ENCODE measurements around the gene TMEM234.

TMEM234 gene

DNA sequence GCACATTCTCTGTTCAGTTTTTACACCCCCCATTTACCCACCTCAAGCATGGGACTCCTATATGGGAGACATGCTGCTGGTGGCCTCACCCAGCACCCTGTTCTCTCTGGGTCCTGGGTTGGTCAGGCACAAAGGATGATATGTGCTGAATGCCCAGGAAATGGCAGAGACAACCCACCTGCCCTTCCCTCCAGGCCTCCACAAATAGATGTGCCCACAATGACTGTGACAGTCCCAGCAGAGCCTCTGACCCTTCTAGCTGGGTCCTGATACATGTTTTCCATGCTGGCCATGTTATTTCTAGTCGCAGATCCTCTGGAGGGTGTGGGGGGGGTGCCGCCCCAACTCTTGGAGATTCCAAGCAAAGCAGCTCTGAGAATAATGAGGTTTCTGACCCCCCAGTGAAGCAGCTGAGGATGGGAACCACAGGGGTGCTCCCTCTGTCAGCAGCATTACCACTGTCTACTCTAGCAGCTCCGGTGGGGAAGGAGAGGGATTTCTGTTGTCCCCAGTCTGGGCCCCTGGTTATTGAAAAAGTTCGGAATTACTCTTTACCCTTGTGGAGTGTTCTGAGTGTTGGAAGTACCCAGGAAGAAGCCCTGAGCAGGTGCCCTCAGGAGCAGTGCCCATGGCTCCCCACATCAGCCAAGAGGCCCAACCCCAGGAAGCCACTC lies 23.0 kb downstream of the TMEM234 start:
- no peak for DNase-seq

DNA sequence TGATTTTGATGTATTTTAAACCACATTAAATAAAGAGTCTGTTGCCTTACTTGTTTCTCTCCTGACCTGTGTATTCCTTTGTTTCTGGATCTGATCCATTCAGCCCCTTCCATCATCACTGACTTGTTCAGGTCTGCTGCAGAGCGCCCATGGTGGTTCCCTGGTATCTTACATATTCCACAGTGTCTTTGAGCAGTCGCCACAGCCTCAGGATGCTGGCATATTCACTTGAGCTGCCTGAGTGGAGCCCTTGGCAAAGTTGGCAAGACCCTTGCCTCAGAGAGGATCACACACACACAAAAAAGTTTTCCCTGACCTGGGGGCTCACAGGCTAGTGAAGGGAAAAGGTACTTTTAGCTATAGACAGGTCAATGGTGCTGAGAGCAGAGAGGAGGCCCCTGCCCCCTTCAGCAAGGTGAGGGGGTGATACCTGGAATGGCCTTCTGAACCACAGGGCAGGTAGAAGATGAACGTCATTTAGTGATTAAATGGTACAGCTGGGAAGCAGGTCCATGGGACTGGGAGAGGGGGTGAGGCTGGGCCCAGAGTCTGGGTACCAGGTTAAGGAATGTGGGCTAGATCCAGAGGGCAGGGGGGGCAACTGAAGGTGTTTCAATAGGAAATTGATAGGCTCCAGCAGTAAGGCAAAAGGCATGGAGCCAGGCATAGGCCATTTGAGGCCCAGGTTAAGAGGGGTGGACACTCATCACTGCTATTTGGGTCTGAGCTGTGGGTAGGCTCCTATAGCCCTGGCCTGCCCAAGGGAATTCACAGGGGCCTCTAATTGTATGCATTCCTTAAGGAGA lies 23.7 kb downstream of the TMEM234 start:
- DNase-seq, result no peak

DNA sequence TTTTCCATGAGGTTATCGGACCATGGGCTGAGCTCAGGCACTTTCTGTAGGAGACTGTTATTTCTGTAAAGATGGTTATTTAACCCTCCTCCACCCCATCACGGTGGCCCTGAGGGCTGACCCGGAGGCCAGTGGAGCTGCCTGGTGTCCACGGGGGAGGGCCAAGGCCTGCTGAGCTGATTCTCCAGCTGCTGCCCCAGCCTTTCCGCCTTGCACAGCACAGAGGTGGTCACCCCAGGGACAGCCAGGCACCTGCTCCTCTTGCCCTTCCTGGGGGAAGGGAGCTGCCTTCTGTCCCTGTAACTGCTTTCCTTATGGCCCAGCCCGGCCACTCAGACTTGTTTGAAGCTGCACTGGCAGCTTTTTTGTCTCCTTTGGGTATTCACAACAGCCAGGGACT lies 24.3 kb downstream of the TMEM234 start:
- peak; percentile 13 to 40 for DNase-seq

DNA sequence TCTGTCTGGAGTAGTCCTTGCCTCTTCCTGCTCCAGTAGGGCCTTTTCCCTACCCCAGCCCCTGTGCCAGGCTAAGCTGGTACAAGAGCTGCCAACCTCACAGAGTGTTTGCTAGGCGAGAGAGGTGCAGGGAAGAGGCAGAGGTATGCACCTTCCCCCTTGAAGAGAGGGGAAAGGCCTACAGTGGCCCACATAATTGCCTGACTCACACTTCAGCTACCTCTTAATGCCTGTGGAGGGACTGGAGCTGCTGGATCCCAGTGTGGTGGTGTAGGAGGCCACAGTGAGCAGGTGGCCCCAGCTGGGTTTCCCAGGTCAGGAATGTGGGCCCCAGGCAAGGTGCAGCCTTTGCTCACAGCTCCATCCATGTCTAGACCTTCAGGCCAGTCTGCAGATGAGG lies 25.1 kb downstream of the TMEM234 start:
- no peak for DNase-seq

DNA sequence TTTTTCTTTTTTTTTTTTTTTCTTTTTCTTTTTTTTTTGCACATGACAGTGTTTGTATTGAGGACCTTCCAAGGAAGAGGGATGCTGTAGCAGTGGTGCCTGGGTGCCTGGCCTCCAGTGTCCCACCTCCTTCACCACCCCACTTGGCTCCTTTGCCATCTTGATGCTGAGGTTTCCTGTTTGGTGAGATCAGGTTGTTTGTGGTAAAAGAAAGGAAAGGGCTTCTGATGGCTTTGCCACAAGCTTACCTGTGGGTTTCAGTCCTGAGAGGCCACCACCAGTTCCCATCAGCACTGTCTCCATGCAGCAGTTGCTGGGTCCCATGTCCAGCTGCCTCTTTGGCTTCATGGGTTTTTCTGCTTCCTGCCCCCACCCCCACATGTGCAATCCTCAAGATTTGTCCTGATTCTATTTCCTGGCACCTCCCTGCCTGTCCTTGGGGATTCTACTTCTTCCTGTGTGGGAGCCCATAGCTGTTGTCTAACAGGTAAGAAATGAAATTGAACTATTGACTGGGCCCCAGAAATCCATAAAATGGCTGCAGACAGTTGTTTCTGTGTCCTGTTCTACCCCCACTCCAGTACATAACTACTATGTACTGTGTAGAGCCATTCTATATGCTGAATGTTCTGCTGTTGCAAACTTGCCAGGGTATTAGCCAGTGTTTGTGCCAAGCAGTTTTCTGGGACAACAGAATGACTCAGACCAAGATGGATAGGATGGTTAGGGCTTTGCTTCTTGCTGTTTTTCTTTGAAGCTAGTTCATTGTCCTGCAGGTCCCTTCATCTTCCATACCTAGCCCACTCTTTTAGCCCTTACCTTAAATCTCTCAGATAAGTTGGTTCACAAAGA lies 26.0 kb downstream of the TMEM234 start:
- no peak for DNase-seq

DNA sequence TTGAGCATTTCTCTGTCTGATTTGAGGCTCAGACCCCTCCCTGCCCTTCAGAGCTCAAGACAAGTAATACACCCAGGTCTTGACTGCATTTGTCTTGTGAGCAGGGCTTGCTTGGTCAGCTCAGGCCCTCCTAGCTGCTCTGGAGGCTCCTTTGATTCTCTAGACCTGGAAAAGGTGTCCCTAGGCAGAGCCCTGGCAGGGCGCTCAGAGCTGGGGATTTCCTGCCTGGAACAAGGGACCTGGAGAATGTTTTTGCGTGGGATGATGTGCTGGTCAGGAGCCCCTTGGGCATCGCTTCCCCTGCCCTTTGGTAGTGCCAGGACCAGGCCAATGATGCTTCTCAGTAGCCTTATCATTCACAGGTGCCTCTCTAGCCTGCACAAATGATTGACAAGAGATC lies 26.6 kb downstream of the TMEM234 start:
- DNase-seq, result no peak

DNA sequence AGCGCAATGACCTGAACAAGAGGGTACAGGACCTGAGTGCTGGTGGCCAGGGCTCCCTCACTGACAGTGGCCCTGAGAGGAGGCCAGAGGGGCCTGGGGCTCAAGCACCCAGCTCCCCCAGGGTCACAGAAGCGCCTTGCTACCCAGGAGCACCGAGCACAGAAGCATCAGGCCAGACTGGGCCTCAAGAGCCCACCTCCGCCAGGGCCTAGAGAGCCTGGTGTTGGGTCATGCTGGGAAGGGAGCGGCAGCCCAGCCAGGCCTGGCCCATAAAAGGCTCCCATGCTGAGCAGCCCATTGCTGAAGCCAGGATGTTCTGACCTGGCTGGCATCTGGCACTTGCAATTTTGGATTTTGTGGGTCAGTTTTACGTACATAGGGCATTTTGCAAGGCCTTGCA lies 27.2 kb downstream of the TMEM234 start:
- no peak for DNase-seq

DNA sequence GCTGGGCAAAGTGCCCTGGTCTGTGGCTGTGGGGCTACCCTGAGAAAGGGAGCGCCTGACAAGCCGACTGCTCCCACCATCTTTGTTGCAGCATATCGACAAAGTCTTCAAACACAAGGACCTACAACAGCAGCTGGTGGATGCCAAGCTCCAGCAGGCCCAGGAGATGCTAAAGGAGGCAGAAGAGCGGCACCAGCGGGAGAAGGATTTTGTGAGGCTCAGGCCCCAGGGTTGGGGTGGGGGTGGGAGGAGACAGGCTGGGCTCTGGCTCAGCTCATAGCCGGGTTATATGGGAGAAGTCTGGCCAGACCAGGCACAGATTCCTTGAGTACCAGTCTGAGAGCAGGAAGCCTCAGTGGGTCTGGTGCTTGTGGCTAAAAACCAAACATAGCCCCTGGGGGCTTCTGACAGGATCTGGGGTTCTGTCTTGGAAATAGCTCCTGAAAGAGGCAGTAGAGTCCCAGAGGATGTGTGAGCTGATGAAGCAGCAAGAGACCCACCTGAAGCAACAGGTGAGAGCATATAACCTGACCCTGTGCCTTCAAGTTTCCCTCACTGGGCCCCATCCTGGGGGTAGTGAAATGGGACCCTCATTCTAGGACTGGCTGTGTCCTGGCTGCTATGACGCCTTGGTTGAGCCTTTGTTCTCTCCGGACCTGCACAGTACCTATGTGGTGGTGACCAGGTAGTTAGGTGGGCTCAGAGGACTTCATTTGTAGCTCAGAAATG lies 29.8 kb downstream of the TMEM234 start:
- no peak for DNase-seq

DNA sequence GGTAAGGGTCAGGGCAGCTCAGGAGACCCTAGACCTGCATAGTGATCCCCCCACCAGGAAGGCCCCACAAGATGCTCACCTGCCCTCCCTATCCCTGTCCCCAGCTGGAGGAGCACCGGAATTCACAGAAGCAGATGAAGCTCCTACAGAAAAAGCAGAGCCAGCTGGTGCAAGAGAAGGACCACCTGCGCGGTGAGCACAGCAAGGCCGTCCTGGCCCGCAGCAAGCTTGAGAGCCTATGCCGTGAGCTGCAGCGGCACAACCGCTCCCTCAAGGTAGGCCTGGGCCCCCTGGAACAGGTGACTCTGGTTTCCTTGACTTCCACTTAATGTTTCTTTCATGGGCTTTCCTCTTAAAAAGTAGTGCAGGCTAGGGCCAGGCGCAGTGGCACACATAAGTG lies 34.3 kb downstream of the TMEM234 start:
- DNase-seq, result no peak

DNA sequence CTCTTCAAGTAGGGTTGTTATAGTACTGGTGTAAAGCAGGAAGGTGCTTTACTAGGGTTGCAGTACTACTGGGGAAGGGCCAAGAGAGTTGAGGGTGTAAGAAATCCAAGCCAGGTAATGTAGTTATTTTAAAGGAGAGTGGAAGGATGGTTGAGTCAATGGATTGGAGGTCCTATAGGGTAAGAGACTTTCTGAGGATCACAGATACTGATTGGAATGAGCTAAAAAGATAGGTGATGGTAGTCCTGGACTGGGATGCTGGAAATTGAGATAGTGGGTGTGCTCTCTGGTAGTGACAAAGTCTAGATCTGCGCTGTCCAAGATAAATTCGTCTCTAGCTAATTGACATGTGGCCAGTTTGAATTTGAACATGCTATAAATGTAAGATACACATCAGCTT lies 35.7 kb downstream of the TMEM234 start:
- DNase-seq, result no peak

DNA sequence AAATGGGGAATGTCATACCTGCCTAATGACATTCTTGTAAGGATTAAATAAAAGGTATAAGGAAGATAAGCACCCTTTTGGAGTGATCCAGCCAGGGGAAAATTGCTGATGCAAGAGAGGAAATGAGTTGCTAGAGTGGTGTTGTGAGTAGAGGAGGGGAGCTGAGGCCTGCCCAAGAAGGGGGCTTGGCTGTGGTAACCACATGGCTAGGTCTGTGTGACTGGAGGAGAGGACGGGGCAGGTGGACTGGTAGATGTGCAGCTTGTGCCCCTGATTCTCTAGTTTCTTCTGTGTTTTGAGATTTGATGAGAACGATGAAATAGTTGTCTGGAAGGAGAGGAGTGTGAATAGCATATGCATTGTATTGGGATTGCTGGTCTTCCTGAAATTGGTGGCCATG lies 36.1 kb downstream of the TMEM234 start:
- DNase-seq, result no peak

DNA sequence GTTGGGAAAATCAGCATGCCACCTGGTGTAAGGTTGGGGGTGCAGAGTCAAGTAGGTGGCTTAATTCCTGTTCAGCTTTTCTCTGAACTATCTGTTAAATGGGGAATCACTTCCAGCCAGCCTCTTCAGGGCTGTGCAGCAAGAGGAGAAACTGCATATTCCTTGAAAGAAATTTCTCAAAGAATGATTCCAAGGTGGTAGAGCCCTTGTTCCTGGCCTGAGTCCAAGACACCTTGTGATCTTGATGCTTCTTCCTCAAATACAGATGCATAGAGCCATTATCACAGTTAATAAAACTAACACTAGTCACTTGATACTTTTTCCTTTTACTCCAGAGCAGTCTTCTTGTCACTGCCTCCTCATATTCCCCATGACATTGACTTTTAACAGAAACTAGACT lies 37.5 kb downstream of the TMEM234 start:
- no peak for DNase-seq

DNA sequence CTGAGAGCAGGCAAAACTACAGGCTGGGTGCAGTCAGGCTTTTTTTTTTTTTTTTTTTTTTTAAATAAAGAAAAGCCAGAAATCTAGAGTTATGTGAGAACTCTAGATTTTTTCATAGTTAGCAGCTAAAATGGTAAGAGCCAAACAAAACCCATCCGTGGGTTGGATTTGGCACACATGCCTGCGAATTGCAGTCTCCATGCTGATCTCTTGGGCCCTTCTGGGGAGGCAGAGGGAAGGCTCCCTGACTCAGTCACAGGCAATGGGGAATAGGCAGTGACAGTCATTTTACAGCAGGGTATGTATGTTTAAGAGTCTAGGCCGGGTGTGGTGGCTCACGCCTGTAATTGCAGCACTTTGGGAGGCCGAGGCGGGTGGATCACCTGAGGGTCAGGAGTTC lies 40.1 kb downstream of the TMEM234 start:
- DNase-seq, result no peak

DNA sequence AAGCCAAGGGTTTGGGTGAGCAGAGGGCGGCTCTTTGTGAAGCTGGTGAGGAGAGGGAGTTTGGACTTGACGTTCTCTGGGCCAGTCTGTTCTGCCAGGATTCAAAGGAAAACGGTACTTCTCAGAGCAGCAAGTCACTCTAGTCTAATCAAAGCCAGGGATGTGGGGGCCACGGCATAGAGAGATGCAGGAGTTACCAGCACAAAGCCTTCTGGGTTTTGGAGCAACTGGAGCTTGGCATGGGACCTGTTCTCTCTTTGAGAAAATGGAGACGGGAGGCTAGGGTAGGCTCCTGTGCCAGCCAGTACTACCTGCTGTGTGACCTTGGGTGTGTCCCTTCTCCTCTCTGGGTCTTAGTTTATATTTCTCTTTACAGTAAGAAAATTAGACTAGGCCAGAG lies 40.6 kb downstream of the TMEM234 start:
- DNase-seq, result no peak

DNA sequence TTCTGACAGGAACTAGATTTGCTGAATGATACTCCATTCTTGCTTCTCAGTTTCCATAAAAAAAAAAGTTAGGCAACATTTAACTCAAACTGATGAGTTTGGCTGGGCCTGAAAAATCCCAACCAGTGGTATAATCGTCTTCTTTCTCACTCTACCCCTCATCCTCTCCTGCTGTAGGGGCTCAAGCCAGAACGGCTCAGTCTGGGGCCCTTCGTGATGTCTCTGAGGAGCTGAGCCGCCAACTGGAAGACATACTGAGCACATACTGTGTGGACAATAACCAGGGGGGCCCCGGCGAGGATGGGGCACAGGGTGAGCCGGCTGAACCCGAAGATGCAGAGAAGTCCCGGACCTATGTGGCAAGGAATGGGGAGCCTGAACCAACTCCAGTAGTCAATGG lies 41.1 kb downstream of the TMEM234 start:
- DNase-seq, result no peak

DNA sequence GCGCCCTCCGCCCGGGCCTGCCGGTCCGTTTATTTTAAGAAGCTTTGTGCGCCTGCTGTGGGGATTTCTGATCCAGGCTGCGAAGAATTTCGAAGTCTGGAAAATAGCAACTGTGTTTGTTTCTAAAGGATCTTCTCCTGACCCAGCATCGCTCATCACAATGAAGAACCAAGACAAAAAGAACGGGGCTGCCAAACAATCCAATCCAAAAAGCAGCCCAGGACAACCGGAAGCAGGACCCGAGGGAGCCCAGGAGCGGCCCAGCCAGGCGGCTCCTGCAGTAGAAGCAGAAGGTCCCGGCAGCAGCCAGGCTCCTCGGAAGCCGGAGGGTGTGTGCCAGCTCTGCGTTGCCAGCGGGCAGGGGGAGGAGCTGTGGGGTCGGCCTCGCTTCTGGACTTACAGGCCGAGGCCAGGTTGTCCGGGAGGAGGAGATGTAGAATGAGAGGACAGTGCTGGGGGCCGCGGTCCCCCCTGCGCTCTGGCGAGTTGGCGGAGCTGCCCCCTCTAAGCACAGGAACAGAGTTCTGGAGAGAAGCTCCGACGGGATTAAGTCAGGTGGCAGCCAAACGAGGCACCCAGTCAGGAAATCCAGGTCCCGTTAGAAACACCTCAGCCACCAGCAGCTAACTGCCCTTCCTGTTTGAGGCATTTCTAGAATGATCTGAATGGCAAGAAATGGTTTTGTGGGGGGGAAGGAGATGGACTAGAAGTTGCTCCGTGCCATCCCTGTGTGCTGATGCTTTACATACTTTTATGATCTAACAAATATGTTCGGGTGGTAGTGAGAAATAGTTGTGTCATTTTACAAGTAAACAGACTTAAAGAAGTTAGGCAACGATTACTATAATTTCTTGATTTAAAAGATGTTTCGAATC lies 41.7 kb downstream of the TMEM234 start:
- peak in 1 of 2 experiments; percentile 40 for DNase-seq

DNA sequence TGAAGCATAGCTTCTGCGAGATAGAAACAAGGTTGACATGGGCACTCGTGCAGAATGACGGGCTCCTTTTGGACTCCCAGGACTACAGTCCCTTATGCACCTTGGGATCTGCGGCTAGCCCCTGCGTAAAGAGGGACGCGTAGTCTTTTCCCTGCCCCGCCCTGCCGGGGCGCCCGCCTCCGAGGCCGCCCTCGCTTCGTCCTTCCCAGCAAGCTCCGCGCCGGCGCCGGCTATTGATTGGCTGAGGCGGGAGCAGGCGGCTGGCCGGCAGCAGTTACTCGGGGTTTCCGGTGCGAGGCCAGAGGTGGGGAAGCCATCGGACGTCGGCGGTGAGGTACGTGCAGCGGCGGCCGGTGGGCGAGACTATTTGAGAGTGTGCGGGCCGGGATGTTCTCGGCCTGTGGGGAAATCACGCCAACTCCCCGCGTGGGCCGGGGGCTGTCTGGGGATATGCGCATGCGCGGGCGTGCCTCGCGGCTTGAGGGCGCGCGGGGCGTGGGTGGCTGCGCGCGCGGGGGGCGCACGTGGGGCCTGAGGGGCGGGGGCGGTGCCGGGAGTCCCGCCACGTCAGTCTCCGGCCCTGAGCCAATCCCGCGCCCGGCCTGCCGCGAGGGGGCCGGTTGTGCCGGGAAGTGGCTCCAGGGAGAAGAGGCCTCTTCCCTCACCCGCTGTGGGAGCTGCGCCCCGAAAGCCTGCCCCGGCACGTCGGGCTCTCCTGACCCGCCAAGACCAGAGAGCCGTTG lies 42.5 kb downstream of the TMEM234 start, which contains the start of gene TXLNA:
TSS of gene TXLNA (plus strand) at position 233 of the 743 bp plus-strand sequence. CDS start 671 bp downstream, outside the sequence.
- peak; percentile 94 to 97 for DNase-seq

DNA sequence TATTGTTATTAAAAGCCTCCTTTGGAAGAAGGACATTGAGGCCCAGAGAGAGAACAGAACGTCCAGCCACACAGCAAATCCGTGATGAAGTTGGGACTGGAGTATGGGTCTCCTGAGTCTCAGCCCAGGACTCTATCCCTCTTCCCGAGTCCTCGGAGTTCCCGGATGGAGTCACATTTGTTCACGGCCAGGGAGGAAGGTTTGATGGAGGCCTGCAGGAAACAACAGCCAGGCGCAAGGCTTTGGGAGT lies 43.0 kb downstream of the TMEM234 start:
- DNase-seq, result peak; percentile 86 to 88

DNA sequence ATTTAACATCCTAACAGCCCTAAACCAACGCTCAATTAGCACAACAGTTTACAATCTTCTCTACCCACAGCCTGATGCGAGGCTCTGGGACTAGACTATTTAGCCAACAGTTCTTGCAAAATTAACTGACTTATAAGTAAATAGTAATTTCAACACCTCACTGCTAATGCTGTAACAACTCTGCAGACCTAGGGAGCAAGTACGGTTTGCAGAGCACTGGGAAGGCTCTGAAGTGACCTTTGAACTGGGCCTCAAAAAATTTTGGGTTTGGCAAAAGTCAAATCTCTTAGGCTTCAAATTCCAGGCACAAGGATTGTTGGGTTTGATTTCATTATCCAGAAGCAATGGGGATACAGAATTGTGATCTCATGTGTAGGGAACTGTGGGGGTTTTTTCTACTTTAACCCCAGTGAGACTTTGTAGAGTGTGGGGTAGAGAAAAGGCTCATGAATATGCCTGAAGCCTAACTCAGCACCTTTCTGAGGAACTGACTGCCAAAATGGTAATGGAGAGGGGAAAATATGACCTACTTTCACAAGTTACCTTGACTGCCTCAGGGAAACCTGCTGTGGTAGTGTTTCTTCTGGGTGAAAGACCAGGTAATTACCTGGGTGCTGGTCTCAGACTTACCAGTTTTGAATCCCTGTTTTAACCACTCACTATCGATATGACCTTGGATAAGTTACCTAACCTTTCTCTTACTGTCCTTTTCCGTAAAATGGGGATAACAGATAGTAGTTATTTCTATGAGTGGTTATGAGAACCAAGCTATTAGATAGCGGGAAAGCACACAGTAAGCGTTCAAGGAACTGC lies 43.6 kb downstream of the TMEM234 start:
- DNase-seq, result no peak

DNA sequence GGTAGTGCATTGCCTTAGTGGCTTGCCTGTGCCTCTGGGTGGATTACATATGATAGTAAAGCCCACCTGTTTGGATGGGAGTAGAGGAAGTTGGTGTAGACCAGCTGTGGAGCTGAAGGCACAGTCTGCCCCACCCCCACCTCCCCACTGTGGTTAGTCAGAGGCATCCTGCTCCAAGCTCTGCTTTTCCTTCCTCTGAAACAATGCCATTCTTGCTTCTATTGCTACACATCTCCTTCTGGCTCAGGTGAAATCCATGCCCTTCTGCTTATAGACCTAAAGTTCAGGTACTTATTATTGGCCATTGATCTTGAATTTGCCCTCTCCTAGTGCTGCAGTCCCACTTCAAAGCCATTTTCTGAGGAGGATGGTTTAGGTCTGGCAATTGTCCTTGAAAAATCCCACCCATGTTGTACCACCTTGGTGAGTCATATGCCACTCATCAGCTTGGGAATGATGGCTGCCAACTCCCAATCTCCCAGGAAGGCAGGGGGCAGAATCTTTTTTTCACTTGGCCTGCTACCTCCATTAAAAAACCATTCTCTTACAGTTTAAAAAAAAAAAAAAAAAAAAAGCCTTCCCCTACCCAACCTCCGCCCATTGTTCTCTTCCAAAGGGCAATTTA lies 49.4 kb downstream of the TMEM234 start:
- DNase-seq, result no peak

Data from SHP77 (cell line).